Activated CD8-positive, alpha-beta memory T cell treated with anti-CD3 and anti-CD28 coated beads, Interleukin-2, amount 50 U/mL, for 24 hours (primary cell): ENCODE measurements around the gene DCAF8.

Source experiments
- DNase-seq: peaks from one replicate; pipeline ENCODE4 v3.0.0-alpha.2; 2020; ENCODE audit errors: extremely low read depth

The DCAF8 gene

DNA sequence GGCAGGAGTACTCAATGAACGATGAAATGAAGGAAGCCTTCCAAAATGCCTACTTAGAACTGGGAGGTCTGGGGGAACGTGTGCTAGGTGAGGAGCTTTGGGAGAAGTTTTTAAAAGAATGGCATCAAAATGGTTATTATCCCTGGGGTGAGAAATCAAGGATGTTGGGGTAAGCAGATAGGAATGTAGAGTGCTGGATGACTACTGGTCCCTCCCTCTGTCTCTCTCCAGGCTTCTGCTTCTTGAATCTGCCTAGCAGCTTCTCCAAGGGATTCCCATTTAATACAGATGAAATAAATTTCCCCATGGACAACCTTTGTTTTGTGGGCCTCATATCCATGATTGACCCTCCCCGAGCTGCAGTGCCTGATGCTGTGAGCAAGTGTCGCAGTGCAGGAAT is 91.0 kb downstream of the DCAF8 start:
- DNase-seq: no peak

DNA sequence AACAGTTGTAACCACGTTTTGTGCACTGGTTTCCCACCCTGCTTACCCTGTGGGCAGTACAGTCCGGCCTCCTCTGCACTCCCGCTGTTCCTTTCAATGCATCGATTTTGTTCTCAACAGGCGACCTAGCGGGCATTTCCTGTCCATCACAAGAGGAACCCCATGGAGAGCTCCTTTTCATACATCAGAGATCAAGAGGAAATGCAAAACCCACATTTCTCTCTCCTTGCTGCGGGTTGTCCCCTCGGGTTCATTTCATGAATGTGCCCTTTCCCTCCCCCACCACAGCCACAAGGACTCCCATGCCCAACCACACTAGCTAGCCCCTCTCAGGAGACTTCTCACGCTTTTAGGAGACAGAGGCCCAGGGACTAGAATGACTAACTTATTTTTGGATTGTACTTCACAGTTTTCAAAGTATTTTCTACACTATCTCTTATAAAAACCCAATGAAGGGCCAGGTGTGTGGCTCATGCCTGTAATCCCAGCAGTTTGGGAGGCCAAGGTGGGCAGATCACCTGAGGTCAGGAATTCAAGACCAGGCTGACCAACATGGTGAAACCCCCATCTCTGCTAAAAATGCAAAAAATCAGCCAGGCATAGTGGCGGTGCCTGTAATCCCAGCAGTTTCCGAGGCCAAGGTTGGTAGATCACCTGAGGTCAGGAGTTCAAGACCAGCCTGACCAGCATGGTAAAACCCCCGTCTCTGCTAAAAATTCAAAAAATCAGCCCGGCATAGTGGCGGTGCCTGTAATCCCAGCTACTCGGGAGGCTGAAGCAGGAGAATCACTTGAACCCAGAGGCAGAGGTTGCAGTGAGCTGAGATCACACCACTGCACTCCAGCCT is 92.6 kb downstream of the DCAF8 start:
- DNase-seq: no peak

DNA sequence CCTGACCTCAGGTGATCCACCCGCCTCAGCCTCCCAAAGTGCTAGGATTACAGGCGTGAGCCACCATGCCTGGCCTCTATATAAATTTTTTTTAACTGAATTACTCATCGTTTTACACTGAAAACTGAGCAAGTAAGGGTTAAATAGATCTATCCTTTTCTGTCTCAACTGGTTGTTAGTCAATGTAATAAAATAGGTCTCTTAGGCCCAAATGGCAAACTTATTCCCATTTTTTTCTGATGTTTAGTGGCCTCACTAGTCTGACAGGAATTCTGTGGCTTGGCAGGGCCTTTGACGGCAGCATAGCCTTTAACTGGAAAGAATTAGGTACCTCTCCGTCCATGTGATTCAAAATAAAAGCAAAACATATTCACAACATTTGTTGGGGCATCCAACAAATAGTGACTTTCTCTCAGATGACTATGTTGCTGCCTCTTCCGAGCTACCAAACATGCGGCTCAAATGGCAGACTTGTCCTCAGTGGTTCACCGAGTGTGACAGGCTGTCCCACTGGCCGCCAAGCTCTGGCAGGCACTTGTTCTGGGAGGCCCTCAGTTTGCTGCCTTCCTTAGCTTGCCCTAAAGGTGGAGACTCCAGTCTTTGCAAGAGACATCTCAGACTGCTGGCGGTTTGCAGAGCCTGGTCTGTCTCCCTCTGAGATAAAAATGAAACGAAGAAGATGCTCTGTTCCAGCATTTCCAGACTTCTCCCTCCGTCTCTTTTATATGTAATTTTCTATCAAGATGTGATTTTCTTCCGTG is 93.6 kb downstream of the DCAF8 start:
- DNase-seq: no peak

DNA sequence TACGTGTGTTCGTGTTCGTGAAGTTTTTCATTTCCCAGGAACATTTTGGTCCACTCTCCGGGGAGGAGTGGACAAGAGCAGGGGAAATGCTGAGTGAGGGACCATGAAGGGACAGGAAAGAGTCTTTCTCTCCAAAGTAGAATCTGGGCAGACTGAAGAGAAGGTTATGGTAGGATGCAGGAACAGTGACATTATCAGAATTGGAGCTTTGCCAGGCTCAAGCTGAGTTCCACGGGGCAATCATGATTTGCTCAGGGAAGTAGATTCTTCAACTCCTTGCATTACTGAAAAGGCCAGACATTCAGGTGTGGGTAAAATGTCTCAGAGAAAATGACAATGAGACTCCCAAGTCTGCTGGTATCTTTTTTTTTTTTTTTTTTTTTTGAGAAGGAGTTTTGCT is 94.3 kb downstream of the DCAF8 start:
- no peak for DNase-seq

DNA sequence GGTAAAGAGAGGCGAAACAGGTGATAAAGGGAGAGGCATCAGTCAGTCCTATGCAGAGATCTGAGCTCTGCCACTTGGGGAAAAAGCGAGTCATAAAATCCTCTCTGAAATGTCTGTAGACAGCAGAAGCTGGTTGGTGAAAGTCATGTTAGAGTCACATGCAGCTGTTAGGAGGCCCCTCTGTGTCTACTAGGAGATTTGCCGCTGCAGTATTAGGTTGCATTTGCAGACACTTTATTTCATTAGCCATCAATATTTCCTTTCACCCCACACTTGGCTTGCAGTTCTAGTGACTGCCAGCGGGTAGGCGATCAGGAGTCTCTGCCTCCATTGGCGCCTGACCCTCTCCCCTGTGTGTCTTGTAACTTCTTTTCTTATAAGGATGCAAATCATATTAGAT is 94.8 kb downstream of the DCAF8 start:
- DNase-seq: no peak

DNA sequence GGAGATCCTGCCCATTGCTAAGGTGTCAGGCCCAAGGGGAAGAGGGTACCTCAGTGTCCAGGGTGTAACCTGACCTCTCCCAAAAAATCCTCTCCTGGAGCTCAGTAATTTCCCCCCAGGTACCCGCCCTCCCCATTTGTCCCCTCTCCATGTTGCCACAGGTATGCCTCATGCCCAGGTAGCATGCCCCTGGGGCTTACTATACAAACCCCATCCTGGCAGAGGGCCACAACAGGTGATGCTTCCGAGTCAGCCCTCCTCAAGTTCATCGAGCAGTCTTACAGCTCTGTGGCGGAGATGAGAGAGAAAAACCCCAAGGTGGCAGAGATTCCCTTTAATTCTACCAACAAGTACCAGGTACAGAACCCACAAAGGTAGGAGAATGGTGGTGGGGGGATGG is 95.3 kb downstream of the DCAF8 start:
- no peak for DNase-seq

DNA sequence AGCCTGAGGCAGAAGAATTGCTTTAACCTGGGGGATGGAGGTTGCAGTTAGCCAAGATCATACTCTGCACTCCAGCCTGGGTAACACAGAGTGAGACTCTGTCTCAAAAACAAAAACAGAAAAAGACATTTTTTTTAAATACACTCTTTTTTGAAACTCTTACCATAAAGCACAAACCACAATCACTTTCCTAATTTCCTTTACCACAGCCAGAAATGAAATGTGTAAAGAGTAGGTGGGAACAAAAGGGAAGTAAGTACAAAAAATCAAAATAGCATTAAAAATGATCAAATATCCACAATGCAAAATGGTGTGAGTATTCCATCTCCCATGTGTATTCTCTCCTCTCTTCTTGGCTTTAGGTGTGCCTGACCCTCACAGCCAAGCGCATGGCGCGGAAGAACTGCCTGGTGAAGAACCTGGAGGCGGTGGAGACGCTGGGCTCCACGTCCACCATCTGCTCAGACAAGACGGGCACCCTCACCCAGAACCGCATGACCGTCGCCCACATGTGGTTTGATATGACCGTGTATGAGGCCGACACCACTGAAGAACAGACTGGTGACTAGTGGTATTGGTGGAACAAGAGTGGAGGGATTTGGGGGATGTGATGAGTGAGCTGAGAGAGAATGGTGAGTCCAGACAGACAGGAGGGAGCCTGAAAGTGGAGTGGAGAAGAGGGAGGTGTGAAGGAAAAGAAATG is 96.0 kb downstream of the DCAF8 start:
- no peak for DNase-seq
